Heart left ventricle (tissue), 13 donors: ENCODE data around the gene DLG4.

Experiments used
- CTCF ChIP-seq, 12 donors: fragments of 200-600 bp; sonication (generic) in 4 of 12; IDR thresholded peaks; one replicate each; pipeline versions ENCODE4 v1.5.0 to v1.8.0; 2018 to 2022; ENCODE audit warnings: antibody characterized with exemption in 12 of 12, mild to moderate bottlenecking in 5 of 12
- POLR2A ChIP-seq, 2 donors: fragments of 450-650 bp; IDR thresholded peaks; one replicate each; pipeline ENCODE4 v1.6.1; 2017; ENCODE audit warnings: antibody characterized with exemption in 2 of 2, mild to moderate bottlenecking in 2 of 2, moderate library complexity in 2 of 2
- donor health status: ischemic (EF 13 %, LVEDD 7.1; RV severe dilation, severe dysfunction).
- donor health status: DM: no; HTN: yes; CAD: no.
- donor health status: DM: no; HTN: no; CAD: no.
- donor health status: ischemic (EF 25% LVEDD 6.9; RV normal size, moderate dysfunction).
- donor health status: ischemic (EF 25% LVEDD 5.7; RV mildly dilated, moderate dysfunction).
- donor health status: ischemic (EF 35%, LVEDD 5.7; RV mildly dilated, moderate dysfunction).
- donor health status: nonischemic (EF 11% LVEDD 7.7; RV severe dilation, severe dysfunction).
- donor health status: DM: yes; HTN: yes; CAD: no.
- donor health status: PGD.
- donor health status: ischemic (EF 29% LVEDD 5.4; RV normal size, mild dysfunction).
- donor health status: nonischemic (EF 23%, LVEDD 6.1; RV moderate dilation, normal function).

- TF ChIP-seq CTCF (IDR thresholded peaks at IDR 0.05), result no peak
- no peak for TF ChIP-seq POLR2A (IDR thresholded peaks at IDR 0.05)
Measured at GRCh38 chr17:7184647-7185046, 35.0 kb downstream of the DLG4 start.
